Astrocyte (in vitro differentiated cells and primary cell): ENCODE measurements around the gene CRACDL. TPM values are rescaled to one million over a fixed set of nuclear protein-coding genes. Genes with fewer than 3 reads are reported as not detected.

Experiments
- DNase-seq: peaks from one replicate; pipeline ENCODE4 v3.0.0-alpha.2; 2010; ENCODE audit warnings: low read depth
- FAIRE-seq: peaks from 2 replicates; lab custom pipeline; 2011; peaks lifted over from hg19 to GRCh38; lab: Jason Lieb, UNC
- H2AFZ ChIP-seq: 2 replicates; pipeline ENCODE4 v1.6.0; 2012; ENCODE audit warnings: low read depth, low read length, inconsistent platforms
- H3K27ac ChIP-seq: 2 replicates; pipeline ENCODE4 v1.5.1; 2011; ENCODE audit warnings: low read depth, low read length, inconsistent platforms
- H3K27me3 ChIP-seq: 2 replicates; pipeline ENCODE4 v1.6.0; 2011; ENCODE audit warnings: low read length, inconsistent platforms; ENCODE audit not compliant: insufficient read depth
- H3K36me3 ChIP-seq: 2 replicates; pipeline ENCODE4 v1.5.1; 2011; ENCODE audit warnings: low read length, inconsistent platforms; ENCODE audit not compliant: insufficient read depth
- H3K4me1 ChIP-seq: 2 replicates; pipeline ENCODE4 v1.5.1; 2011; ENCODE audit warnings: low read length, inconsistent platforms; ENCODE audit not compliant: insufficient read depth
- H3K4me2 ChIP-seq: 2 replicates; pipeline ENCODE4 v1.6.0; 2012; ENCODE audit warnings: low read length, inconsistent platforms
- H3K4me3 ChIP-seq: 2 replicates; pipeline ENCODE4 v1.5.1; 2011; ENCODE audit warnings: low read depth, mild to moderate bottlenecking, low read length, inconsistent platforms; ENCODE audit not compliant: insufficient read depth
- H3K79me2 ChIP-seq: 2 replicates; pipeline ENCODE4 v1.6.0; 2012; ENCODE audit warnings: mild to moderate bottlenecking, low read length, inconsistent platforms; ENCODE audit not compliant: insufficient read depth
- H3K9ac ChIP-seq: 2 replicates; pipeline ENCODE4 v1.6.0; 2012; ENCODE audit warnings: mild to moderate bottlenecking, low read length, inconsistent platforms
- H3K9me3 ChIP-seq: 2 replicates; pipeline ENCODE4 v1.5.1; 2012; ENCODE audit warnings: low read depth, mild to moderate bottlenecking, low read length, inconsistent platforms; ENCODE audit not compliant: insufficient read depth
- H4K20me1 ChIP-seq: 2 replicates; pipeline ENCODE4 v1.6.0; 2012; ENCODE audit warnings: low read length, inconsistent platforms; ENCODE audit not compliant: insufficient read depth
- H3K27ac Mint-ChIP-seq: one replicate; pipeline ENCODE4 v1.8.0; 2021; ENCODE audit warnings: mild to moderate bottlenecking, mixed read lengths; ENCODE audit not compliant: unreplicated experiment
- H3K27me3 Mint-ChIP-seq: one replicate; pipeline ENCODE4 v1.8.0; 2021; ENCODE audit warnings: low read depth, mixed read lengths; ENCODE audit not compliant: unreplicated experiment
- H3K36me3 Mint-ChIP-seq: one replicate; pipeline ENCODE4 v1.8.0; 2021; ENCODE audit warnings: low read depth, mixed read lengths; ENCODE audit not compliant: unreplicated experiment
- H3K4me1 Mint-ChIP-seq: one replicate; pipeline ENCODE4 v1.8.0; 2021; ENCODE audit warnings: low read depth, mixed read lengths; ENCODE audit not compliant: unreplicated experiment
- H3K4me3 Mint-ChIP-seq: one replicate; pipeline ENCODE4 v1.8.0; 2021; ENCODE audit warnings: mild to moderate bottlenecking, moderate library complexity, mixed read lengths; ENCODE audit not compliant: unreplicated experiment
- H3K9me3 Mint-ChIP-seq: one replicate; pipeline ENCODE4 v1.8.0; 2021; ENCODE audit warnings: mild to moderate bottlenecking, mixed read lengths; ENCODE audit not compliant: unreplicated experiment
- CTCF ChIP-seq: IDR thresholded peaks from 2 replicates; pipeline ENCODE4 v1.5.1; 2011; ENCODE audit warnings: low read depth, mild to moderate bottlenecking, inconsistent platforms, low read length, moderate library complexity; ENCODE audit not compliant: insufficient read depth
- EZH2 ChIP-seq: IDR thresholded peaks from 2 replicates; pipeline ENCODE4 v1.6.1; 2012; ENCODE audit warnings: mild to moderate bottlenecking, low read length, inconsistent platforms; ENCODE audit not compliant: insufficient read depth
- total RNA-seq: library from RNA; stranded (reverse); gene quantifications from 2 replicates; pipeline ENCODE4 v1.2.1, GENCODE V29; 2021

The CRACDL gene
- total RNA-seq, 1 donor from 2014 or later = 1.8 TPM

DNA sequence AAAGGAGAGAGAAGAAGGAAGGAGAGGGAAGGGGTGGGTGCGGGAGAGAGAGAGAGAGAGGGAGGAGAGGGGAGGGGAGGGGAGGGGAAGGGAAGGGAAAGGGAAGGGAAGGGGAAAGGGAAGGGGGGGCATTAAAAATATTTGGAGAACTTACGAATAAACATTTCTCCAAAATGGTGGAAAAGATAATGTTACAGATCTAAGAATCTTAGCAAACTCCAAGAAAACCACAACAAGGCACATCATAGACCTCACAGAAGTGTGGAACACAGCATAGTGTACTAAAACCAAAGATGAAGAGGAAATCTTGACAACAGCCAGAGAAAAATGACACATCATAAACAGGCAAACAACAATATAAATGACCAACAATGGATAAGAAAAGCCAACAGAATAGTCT, 83.1 kb downstream of the CRACDL start:
- Histone ChIP-seq H3K4me3 (no peak overlapping the region), H3K9ac (no peak overlapping the region), H3K79me2 (no peaks in the 10 kb centered on the region), H3K9me3 (no peaks in the 10 kb centered on the region), H2AFZ (no peak overlapping the region), H3K27ac (no peak overlapping the region), H3K27me3 (peaks cover 6% of the 10 kb centered on the region), H3K4me2 (no peak overlapping the region), H3K36me3 (no peaks in the 10 kb centered on the region), H3K4me1 (no peaks in the 10 kb centered on the region), H4K20me1 (no peaks in the 10 kb centered on the region)
- Mint-ChIP-seq H3K4me1 (no peaks in the 10 kb centered on the region), H3K27me3 (peaks cover 9% of the 10 kb centered on the region), H3K4me3 (no peak overlapping the region), H3K36me3 (peaks cover 3% of the 10 kb centered on the region), H3K9me3 (peaks cover 2% of the 10 kb centered on the region), H3K27ac (no peak overlapping the region)
- DNase-seq (no peak), FAIRE-seq (no peak)
- TF ChIP-seq CTCF (no peak), EZH2 (no peak)

GRCh38 chr2:98850074-98850473, 86.0 kb downstream of the CRACDL start:
- no peaks in the 10 kb centered on the region for H3K36me3 ChIP-seq
- no peak for DNase-seq
- Mint-ChIP-seq H3K36me3 (peaks cover 3% of the 10 kb centered on the region), H3K4me3 (no peak overlapping the region), H3K27me3 (peaks cover 9% of the 10 kb centered on the region), H3K9me3 (no peaks in the 10 kb centered on the region), H3K27ac (no peak overlapping the region), H3K4me1 (peaks cover 3% of the 10 kb centered on the region)
- no peak overlapping the region for H2AFZ ChIP-seq
- TF ChIP-seq EZH2 (no peak), CTCF (no peak)
- H3K79me2 ChIP-seq = no peaks in the 10 kb centered on the region
- no peaks in the 10 kb centered on the region for H4K20me1 ChIP-seq
- no peak overlapping the region for H3K4me3 ChIP-seq
- no peak overlapping the region for H3K4me2 ChIP-seq
- no peak overlapping the region for H3K9ac ChIP-seq
- no peaks in the 10 kb centered on the region for H3K4me1 ChIP-seq
- H3K27me3 ChIP-seq = peaks cover 6% of the 10 kb centered on the region
- H3K9me3 ChIP-seq = no peaks in the 10 kb centered on the region
- no peak overlapping the region for H3K27ac ChIP-seq
- no peak for FAIRE-seq

- Histone ChIP-seq H3K4me1 (no peaks in the 10 kb centered on the region), H4K20me1 (no peaks in the 10 kb centered on the region), H3K27me3 (peaks cover 6% of the 10 kb centered on the region), H2AFZ (no peak overlapping the region), H3K4me2 (no peak overlapping the region), H3K9me3 (no peaks in the 10 kb centered on the region), H3K9ac (no peak overlapping the region), H3K27ac (no peak overlapping the region), H3K79me2 (no peaks in the 10 kb centered on the region), H3K36me3 (no peaks in the 10 kb centered on the region), H3K4me3 (no peak overlapping the region)
- no peak for TF ChIP-seq EZH2
- no peak for TF ChIP-seq CTCF
- H3K4me1 Mint-ChIP-seq = peaks cover 3% of the 10 kb centered on the region
- no peak for DNase-seq
- H3K9me3 Mint-ChIP-seq = no peaks in the 10 kb centered on the region
- peaks cover 9% of the 10 kb centered on the region for H3K27me3 Mint-ChIP-seq
- peaks cover 3% of the 10 kb centered on the region for H3K36me3 Mint-ChIP-seq
- H3K4me3 Mint-ChIP-seq = no peak overlapping the region
- H3K27ac Mint-ChIP-seq = no peak overlapping the region
- FAIRE-seq = no peak
These were observed 86.9 kb downstream of the CRACDL start for GRCh38 chr2:98849113-98849512.
